ENCODE results near the gene HOXC10. TPM values are rescaled to one million over a fixed set of nuclear protein-coding genes. Genes with fewer than 3 reads are reported as not detected.

Gene HOXC10
- total RNA-seq, 1 donor from 2014 or later, result not detected

DNA sequence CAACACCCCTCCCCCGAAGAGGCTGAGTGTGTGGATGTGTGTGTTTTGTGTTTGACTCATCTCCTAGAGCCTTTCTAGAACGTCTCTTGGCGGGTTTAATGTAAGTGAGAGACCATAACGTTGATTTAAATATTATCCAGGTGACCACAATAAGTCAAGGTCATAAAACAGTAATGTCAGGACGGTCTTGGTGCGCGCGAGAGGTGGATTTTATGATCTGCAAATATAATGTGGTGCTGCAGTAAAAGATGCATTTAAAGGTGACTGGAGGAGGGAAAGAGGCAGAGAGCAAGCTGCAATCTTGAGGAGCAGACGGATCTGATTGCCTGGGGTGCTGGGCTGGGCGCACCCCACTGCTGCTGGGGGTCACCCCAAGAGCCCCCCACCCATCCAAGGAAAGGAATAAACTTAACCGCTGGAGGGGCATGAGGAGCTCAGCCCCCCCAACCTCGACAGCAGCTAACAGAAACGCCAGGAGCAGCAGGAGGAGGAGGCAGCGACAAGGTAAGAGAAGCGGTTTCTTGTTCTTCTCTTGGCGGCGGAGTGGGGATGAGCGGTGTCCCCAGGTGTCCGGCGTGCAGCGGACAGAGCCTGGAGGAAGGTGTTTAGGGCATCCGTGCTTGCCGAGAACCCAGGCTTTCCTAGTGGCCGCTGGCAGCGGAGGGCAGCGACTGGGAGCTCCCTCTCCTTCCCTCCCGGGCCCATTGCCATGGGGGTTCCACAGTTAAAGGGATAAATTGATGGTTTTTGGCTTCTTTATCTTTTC lies 5.5 kb downstream of the HOXC10 start:
- DNase-seq (ENCODE audit: low read depth, low spot score), result no peak

DNA sequence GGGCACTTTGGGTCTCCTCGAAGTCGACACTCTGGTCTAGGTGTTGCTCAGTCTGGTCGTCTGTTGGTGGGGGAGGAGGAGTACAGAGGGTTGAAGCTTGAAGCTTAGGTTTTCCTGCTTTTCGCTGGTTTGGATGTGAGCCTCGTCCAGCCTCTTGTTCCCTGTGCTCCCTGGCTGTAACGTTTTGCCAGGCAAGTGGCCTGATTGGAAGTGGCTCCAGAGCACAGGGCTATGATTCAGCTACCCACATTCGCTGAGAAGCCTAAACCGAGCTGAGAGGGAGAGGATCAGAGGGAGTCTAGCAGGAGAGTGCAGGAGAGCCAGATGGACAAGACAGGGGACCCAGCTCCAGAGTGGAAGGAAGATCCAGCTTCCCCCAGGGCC lies 6.1 kb downstream of the HOXC10 start:
- DNase-seq (ENCODE audit: low read depth, low spot score), result no peak

DNA sequence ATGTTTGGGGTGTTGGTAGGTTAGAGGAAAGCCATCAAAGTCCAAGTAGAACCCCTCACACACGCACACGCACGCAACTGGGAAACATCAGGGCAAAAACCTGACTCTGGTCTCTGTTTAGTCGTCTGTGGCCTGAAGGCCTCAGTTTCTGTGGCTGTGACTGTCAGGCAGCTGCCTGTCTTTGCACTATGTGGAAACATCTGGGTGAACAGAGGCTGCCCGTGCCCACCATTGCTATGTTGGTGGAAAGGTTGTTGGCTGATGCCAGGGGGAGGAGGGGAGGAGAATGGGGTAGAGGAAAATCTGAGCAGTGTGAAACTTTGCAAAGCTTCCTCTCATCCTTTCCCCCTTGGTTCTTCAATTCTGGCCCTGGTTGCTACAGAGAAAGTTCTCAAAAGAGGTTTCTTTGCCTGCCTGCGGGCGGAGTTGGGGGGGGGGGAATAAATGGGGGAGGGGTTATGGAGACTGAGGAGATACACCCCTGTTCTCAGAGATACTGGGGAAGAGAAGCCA lies 7.5 kb downstream of the HOXC10 start:
- no peak for DNase-seq (ENCODE audit: low read depth, low spot score)

GRCh38 chr12:53993162-53994008 lies 8.4 kb downstream of the HOXC10 start:
- no peak for DNase-seq (ENCODE audit: low read depth, low spot score)

- DNase-seq (ENCODE audit: low read depth, low spot score), result no peak
Observed at GRCh38 chr12:53994009-53994263, 9.0 kb downstream of the HOXC10 start.

GRCh38 chr12:53994264-53995001 lies 9.5 kb downstream of the HOXC10 start:
- DNase-seq (ENCODE audit: low read depth, low spot score), result no peak

- no peak for DNase-seq (ENCODE audit: low read depth, low spot score)
Observed at GRCh38 chr12:53995002-53995377, 10.0 kb downstream of the HOXC10 start.

DNA sequence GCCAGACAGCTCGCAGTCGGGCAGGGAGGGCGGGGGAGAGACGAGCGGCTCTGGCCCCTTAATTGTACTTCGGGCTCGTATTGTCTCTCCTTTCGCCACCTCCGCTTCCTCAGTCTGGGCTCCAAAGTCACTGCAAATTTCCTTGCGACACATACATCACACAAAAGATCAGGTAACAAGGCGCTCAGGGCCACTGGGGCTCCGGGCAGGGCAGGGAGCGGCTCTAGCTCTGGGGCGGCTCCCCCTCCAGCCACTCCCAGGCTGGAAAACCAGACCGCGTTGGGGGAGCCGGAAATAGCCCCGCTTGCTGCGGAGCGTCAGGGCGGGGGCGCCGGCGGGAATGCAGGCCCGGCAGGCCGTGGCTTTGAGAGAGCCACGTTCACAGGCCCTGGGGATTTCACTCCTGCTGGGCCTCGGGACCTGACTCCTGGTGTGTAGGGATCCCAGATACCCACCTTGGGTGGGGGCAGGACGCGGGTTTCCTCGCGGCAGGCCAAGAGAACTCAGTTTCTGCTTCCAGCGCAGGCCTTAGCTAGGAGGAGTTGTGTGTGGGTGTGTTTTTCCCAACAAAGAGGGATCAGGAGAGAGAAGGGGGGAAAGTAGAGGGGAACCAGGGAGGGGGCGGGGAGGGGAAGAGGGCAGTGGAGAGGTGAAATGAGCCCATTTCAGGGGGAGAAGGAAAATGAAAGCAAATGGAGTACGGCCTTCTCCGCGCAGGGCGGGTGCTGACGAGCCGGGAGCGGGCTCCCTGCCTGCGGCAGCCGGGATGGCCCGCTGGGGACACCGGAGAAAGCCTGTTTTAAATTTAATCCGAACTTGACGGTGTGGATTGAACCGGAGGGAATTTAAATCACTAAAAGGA lies 10.7 kb downstream of the HOXC10 start:
- no peak for DNase-seq (ENCODE audit: low read depth, low spot score)

DNA sequence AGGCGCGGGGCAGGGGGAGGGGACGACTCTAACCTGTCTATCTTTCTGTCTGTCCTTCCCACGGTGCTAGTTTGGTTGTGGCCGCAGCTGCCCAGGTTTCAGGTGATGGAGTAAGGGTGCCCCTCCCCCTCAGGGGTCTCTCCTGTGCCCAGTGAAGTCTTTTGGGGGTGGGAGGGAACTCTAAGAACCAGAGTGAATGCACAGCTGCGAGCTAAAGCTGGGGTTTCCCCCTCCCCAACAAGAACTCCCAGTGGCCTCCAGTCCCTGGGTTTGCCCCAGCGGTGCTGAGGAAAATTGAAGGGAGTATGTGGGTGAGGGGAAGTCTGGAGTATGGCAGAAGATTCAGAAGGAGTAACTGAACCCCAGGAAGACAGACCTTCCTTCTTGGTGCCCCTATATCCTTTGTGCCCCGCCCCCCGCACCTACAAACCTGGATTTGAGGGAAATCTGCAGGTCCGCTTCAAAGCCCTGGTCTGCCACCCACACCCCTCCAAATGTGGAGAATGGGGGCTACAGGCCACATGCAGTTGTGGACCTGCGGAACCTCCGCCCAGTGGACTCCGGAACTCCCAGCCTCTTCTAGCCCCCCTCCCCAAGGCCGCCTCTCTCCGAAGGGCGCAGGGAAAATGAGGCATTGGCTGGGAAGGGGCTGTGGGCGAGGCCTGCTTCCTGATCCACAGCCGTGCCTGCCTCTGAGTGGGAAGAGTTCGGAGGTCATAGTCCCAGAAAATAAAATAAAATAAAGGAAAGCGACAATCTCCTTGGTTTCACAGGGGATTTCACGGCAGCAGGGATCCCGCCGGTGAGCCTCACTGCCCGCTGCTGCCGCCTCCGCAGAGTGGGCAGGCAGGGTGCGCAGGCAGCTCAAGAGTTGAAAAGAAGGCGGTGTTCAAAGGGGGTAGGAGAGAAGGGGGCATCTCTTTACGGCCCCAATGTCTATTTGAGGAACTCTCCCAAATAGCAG lies 11.6 kb downstream of the HOXC10 start:
- no peak for DNase-seq (ENCODE audit: low read depth, low spot score)

GRCh38 chr12:53997204-53998109 lies 12.5 kb downstream of the HOXC10 start:
- no peak for DNase-seq (ENCODE audit: low read depth, low spot score)

GRCh38 chr12:53998110-53998899 lies 13.4 kb downstream of the HOXC10 start:
- DNase-seq (ENCODE audit: low read depth, low spot score), result no peak

DNA sequence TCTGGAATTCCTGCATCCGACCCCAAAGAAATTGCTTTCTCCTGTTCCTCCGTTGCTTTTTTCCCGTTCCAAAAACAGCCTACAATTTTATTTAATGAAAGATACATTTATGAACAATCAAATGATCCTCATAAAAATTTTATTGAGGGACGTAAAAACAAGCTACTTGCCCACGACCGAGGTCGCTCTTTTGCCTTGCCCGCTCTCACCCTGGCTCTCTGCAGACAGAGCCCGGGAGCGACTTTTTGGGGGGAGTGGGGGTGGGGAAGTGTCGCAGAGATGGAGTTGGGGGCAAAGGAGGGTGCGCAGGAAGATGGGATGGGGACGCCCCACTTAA lies 13.9 kb downstream of the HOXC10 start:
- no peak for DNase-seq (ENCODE audit: low read depth, low spot score)

DNA sequence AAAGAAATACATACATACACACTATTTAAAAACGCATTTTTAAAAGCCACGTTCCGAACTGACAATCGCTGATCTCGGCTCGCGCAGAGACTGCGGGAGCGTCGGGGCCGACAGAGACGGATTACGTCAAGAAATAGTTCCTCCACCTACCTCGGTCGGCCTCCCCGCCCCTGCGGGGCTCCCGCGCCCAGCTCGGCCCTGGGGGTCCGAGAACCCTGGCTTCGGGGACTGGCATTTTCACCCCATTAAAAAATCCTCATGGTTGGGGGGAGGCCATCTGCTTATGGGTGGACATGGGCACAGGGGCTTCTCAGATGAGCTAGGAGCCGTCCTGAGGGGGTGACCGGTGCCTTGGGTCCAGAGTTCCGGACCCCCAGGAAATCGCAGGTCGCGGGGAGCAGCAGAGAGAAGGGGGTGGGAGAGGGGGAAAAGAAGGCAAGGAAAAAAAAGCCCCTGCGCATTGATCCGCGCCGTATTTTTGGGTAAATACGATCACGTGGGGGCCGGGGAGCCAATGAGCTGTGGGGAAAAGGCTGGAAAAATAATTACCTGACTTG lies 14.7 kb downstream of the HOXC10 start:
- DNase-seq (ENCODE audit: low read depth, low spot score), result no peak

- no peak for DNase-seq (ENCODE audit: low read depth, low spot score)
Observed at GRCh38 chr12:54000116-54001114, 15.5 kb downstream of the HOXC10 start, which contains the start of gene HOXC9. HOXC9 (plus strand) TSS chr12:54000161; CDS start chr12:54000189, 28 bp downstream.

DNA sequence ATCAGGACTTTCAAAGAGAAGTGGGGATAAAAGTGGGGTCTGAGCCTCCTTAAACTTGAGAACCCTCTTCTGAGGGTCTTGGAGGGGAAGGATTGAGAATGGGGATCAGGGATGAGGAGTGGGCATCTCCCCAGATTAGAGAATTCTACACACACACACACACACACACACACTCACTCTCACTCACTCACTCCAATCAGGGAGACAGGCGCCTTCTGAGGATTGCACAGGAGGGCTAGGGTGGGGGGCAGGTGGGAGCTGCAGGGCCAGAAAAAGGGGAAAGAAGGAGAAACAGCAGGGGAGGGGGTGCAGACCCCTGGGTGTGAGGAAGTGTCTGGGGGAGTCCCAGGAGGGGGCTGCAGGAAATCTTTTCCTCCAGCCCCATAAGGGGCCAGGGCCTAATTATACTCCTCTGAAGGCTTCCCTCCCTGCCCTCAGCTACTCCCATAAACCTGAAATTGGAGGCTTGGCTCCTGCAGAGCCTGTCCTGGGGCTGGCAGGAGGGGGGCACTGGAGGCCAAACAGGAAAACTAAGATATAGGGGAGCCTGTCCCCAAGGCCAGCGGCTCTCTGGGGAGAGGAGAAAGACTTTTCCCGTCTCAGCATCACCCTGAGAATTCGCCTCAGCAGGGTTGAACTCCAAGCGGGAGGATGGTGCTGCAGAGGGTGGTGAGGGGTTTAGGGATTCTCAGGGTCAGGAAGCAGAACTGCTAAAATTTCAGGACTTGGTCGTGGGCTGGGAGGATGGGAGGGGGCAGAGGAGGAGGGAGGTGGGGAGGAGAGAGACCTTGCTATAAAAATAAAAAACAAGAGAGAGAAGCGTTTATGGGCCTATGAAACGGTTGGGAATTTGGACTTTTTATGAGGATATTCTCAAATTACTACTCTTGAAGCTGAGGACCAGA lies 16.6 kb downstream of the HOXC10 start:
- no peak for DNase-seq (ENCODE audit: low read depth, low spot score)
